ENCODE data around the gene PPIB.

PPIB gene

DNA sequence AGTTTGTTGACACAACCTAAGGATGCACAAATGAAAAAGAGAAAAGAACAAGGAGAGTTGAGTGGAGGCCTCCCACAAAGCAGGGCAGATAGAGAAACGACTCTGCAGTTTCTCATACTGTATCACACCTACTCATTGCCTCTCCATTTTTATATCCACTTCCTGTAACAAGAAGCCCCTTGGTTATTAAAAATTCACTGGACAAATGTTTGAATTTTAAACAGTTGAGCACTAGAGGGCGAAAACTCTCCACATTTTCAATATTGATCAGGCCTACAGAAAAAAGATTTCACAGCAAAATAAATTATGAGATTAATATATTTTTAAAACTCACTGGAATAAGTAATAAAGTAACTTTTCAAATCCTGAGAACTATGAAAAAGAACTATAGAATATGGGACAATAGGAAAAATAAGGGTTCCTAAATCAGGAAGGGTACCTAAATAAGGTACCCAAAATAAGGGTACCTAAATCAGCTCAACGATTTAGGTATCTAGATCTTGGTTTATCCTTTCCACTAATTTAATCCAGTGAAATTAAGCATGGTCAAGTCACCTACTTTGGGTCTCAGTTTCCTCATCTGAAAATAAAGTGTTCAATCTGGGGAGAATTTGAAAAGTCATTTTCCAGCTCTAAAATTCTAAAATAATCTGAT lies 47.0 kb upstream of the PPIB start:
- Histone ChIP-seq H3K36me3 (ENCODE audit: insufficient read depth, low read length) (peaks cover 39% of the 10 kb centered on the region), H4K20me1 (ENCODE audit: insufficient read depth, low read length, poor library complexity, severe bottlenecking) (no peaks in the 10 kb centered on the region), H3F3A (ENCODE audit: low read depth) (peaks cover 11% of the 10 kb centered on the region; the same call in 1 of the 2 replicates), H3K9me2 (replicated peaks; ENCODE audit: low read depth, low read length) (no peaks in the 10 kb centered on the region), H3K4me3 (ENCODE audit: low read length, poor library complexity, severe bottlenecking) (peak overlapping the region; percentile 49), H3K4me2 (ENCODE audit: low read depth, low read length, poor library complexity, severe bottlenecking) (peak overlapping the region; percentile 63), H3K79me2 (ENCODE audit: insufficient read depth, low read length) (peaks cover 15% of the 10 kb centered on the region; the same call in 1 of the 2 replicates), H3K9me3 (ENCODE audit: insufficient read depth, low read depth, low read length) (no peaks in the 10 kb centered on the region), H3K4me1 (ENCODE audit: insufficient read depth, low read length, poor library complexity, severe bottlenecking) (peaks cover 51% of the 10 kb centered on the region), H2AFZ (ENCODE audit: low read length) (peak overlapping the region; percentile 49; the same call in 1 of the 2 replicates), H3K27me3 (ENCODE audit: insufficient read depth, low read length, poor library complexity, severe bottlenecking) (no peaks in the 10 kb centered on the region), H3K9ac (ENCODE audit: low read depth, low read length, poor library complexity, severe bottlenecking) (peak overlapping the region; percentile 54)
- TF ChIP-seq, protein P1, sequence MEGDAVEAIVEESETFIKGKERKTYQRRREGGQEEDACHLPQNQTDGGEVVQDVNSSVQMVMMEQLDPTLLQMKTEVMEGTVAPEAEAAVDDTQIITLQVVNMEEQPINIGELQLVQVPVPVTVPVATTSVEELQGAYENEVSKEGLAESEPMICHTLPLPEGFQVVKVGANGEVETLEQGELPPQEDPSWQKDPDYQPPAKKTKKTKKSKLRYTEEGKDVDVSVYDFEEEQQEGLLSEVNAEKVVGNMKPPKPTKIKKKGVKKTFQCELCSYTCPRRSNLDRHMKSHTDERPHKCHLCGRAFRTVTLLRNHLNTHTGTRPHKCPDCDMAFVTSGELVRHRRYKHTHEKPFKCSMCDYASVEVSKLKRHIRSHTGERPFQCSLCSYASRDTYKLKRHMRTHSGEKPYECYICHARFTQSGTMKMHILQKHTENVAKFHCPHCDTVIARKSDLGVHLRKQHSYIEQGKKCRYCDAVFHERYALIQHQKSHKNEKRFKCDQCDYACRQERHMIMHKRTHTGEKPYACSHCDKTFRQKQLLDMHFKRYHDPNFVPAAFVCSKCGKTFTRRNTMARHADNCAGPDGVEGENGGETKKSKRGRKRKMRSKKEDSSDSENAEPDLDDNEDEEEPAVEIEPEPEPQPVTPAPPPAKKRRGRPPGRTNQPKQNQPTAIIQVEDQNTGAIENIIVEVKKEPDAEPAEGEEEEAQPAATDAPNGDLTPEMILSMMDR (conservative IDR thresholded peaks at IDR 0.05; ENCODE audit: low read length) = peak; percentile 78
- no peak for TF ChIP-seq EZH2phosphoT487 (IDR thresholded peaks at IDR 0.05; ENCODE audit: borderline replicate concordance)

DNA sequence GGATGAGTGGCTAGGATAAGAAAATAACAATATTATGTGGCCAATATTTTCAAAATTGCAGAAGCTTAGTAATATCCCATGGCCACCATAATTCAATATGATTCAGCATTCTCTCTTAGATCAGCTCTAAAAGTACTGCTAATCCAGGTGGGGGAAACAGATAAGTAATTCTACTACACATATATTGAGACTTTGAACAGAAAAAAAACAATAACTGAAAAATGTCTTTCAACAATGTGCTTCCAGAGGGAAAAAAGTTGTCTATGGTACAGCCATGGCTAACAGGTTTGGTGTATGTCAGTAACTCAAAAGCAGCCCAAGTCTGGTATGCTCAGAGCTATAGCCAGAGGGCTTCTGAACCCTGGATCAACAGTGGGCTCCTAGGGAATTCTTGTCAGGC lies 42.4 kb upstream of the PPIB start:
- no peak overlapping the region for H3K4me3 ChIP-seq (ENCODE audit: low read length, poor library complexity, severe bottlenecking)
- no peaks in the 10 kb centered on the region for H3F3A ChIP-seq (ENCODE audit: low read depth)
- no peak overlapping the region for H3K4me2 ChIP-seq (ENCODE audit: low read depth, low read length, poor library complexity, severe bottlenecking)
- H4K20me1 ChIP-seq (ENCODE audit: insufficient read depth, low read length, poor library complexity, severe bottlenecking) = no peaks in the 10 kb centered on the region
- TF ChIP-seq, protein P1 (conservative IDR thresholded peaks at IDR 0.05; ENCODE audit: low read length) = no peak
- TF ChIP-seq EZH2phosphoT487 (IDR thresholded peaks at IDR 0.05; ENCODE audit: borderline replicate concordance) = no peak
- peaks cover 13% of the 10 kb centered on the region for H3K4me1 ChIP-seq (ENCODE audit: insufficient read depth, low read length, poor library complexity, severe bottlenecking)
- peaks cover 55% of the 10 kb centered on the region; the same call in 1 of the 2 replicates for H3K36me3 ChIP-seq (ENCODE audit: insufficient read depth, low read length)
- H3K9ac ChIP-seq (ENCODE audit: low read depth, low read length, poor library complexity, severe bottlenecking) = no peak overlapping the region
- H2AFZ ChIP-seq (ENCODE audit: low read length) = no peak overlapping the region
- no peaks in the 10 kb centered on the region for H3K9me3 ChIP-seq (ENCODE audit: insufficient read depth, low read depth, low read length)
- H3K79me2 ChIP-seq (ENCODE audit: insufficient read depth, low read length) = peaks cover 8% of the 10 kb centered on the region; the same call in 1 of the 2 replicates
- no peaks in the 10 kb centered on the region for H3K27me3 ChIP-seq (ENCODE audit: insufficient read depth, low read length, poor library complexity, severe bottlenecking)
- no peaks in the 10 kb centered on the region for H3K9me2 ChIP-seq (replicated peaks; ENCODE audit: low read depth, low read length)

DNA sequence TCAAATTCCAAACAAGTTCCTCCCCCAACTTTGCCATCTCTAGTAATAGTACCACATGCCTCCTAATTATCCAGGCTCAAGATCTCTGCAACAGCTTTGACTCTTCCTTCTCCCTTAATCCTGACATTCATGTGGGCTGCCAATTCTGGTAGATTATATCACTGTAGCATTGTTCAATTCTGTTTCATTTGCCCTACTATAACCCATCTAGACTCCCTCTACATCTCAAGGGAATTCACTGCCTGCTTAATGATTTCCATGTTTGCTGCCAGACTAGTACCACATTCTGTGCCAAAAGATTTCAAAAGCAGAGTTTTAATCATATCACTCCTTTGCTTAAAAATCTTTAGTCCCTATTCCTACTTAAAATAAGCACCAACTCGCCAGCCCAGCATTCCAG lies 34.6 kb upstream of the PPIB start:
- Histone ChIP-seq H3K9me2 (replicated peaks; ENCODE audit: low read depth, low read length) (no peaks in the 10 kb centered on the region), H3K4me1 (ENCODE audit: insufficient read depth, low read length, poor library complexity, severe bottlenecking) (no peaks in the 10 kb centered on the region), H3K4me3 (ENCODE audit: low read length, poor library complexity, severe bottlenecking) (no peak overlapping the region), H3K79me2 (ENCODE audit: insufficient read depth, low read length) (no peaks in the 10 kb centered on the region), H3K36me3 (ENCODE audit: insufficient read depth, low read length) (peaks cover 31% of the 10 kb centered on the region; the same call in 1 of the 2 replicates), H4K20me1 (ENCODE audit: insufficient read depth, low read length, poor library complexity, severe bottlenecking) (no peaks in the 10 kb centered on the region), H3F3A (ENCODE audit: low read depth) (no peaks in the 10 kb centered on the region), H3K9me3 (ENCODE audit: insufficient read depth, low read depth, low read length) (no peaks in the 10 kb centered on the region), H3K4me2 (ENCODE audit: low read depth, low read length, poor library complexity, severe bottlenecking) (no peak overlapping the region), H3K27me3 (ENCODE audit: insufficient read depth, low read length, poor library complexity, severe bottlenecking) (no peaks in the 10 kb centered on the region), H2AFZ (ENCODE audit: low read length) (no peak overlapping the region), H3K9ac (ENCODE audit: low read depth, low read length, poor library complexity, severe bottlenecking) (no peak overlapping the region)
- TF ChIP-seq, protein P1 (conservative IDR thresholded peaks at IDR 0.05; ENCODE audit: low read length) = no peak
- no peak for TF ChIP-seq EZH2phosphoT487 (IDR thresholded peaks at IDR 0.05; ENCODE audit: borderline replicate concordance)

All from Loucy (cell line).